Erythroblast (primary cell): ENCODE measurements around the gene TUT7.

Source experiments
- GATA1 ChIP-seq: IDR thresholded peaks from 2 replicates; pipeline ENCODE4 v1.6.1; 2011; ENCODE audit warnings: low read depth, mild to moderate bottlenecking, control low read depth, low read length, moderate library complexity
- POLR2A ChIP-seq: IDR thresholded peaks from 2 replicates; pipeline ENCODE4 v1.6.1; 2011; ENCODE audit warnings: mild to moderate bottlenecking, low read length

DNA sequence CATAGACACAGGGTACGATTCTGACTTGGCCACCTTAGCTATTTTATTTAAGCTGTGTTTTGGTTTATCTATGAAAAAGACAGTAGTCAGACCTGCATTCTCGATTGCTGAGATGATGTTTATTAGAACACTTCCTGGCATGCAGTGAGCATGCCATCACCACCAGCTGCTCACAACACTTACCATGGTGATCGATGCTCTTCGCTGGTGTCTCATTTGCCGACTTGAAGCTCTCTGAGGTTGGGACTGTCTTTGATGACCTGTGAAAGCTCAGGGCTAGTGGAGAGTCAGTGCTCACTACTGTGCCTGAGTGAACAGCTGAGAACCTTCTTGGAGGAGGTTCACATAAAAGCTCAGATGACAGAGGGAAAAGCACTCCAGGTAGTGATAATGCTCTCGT, 90.3 kb downstream of the TUT7 start:
- no peak for TF ChIP-seq POLR2A
- TF ChIP-seq GATA1 = no peak
